Gastrocnemius medialis (tissue), 4 donors: Measurements from ENCODE around the gene AGK. TPM values are rescaled to one million over a fixed set of nuclear protein-coding genes. Genes with fewer than 3 reads are reported as not detected.
A peak's percentile ranks its signal among the peaks of the same experiment; 100 is the strongest.

Source experiments
- ATAC-seq, 2 donors: fragments of 150-250 bp; one replicate each; pipeline ENCODE4 v1.9.1; 2016
- DNase-seq, 2 donors: peaks; one replicate each; pipeline ENCODE4 v3.0.0-alpha.2; 2019
- H3K27ac ChIP-seq, 4 donors: fragments of 200-600 bp; sonication (generic); 1 replicate in 1 of 4; 2 replicates in 3 of 4; pipeline ENCODE4 v1.5.1; 2016 to 2018; ENCODE audit warnings: mild to moderate bottlenecking in 2 of 4, moderate library complexity in 1 of 4
- H3K27me3 ChIP-seq, 3 donors: fragments of 200-600 bp; sonication (generic) in 2 of 3; 1 replicate in 1 of 3; 2 replicates in 2 of 3; pipeline versions ENCODE4 v1.5.1 to v1.6.0; 2016 to 2019; ENCODE audit warnings: mild to moderate bottlenecking in 1 of 3, moderate library complexity in 1 of 3
- H3K36me3 ChIP-seq, 2 donors: fragments of 200-600 bp; sonication (generic) in 1 of 2; one replicate each; pipeline ENCODE4 v1.5.1; 2017 to 2018
- H3K4me1 ChIP-seq, 2 donors: fragments of 200-600 bp; sonication (generic) in 1 of 2; one replicate each; pipeline ENCODE4 v1.5.1; 2016 to 2017; ENCODE audit warnings: mild to moderate bottlenecking in 2 of 2
- H3K4me3 ChIP-seq, 4 donors: fragments of 200-600 bp; sonication (generic) in 3 of 4; 1 replicate in 1 of 4; 2 replicates in 3 of 4; pipeline ENCODE4 v1.5.1; 2016 to 2019; ENCODE audit warnings: mild to moderate bottlenecking in 2 of 4
- H3K9me3 ChIP-seq, 3 donors: fragments of 200-600 bp; sonication (generic) in 2 of 3; 1 replicate in 1 of 3; 2 replicates in 2 of 3; pipeline ENCODE4 v1.5.1; 2016 to 2019
- CTCF ChIP-seq, 5 experiments: fragments of 450-650 bp in 3 of 5; fragments of 200-600 bp in 2 of 5; sonication (generic) in 2 of 5; IDR thresholded peaks in 4 of 5; conservative IDR thresholded peaks in 1 of 5; 1 replicate in 4 of 5; 2 replicates in 1 of 5; pipeline ENCODE4 v1.5.1; 2016 to 2019; ENCODE audit warnings: antibody characterized with exemption in 5 of 5, mild to moderate bottlenecking in 3 of 5, moderate library complexity in 3 of 5
- POLR2A ChIP-seq, 2 donors: fragments of 450-650 bp; IDR thresholded peaks; one replicate each; pipeline ENCODE4 v1.6.1; 2017; ENCODE audit warnings: antibody characterized with exemption in 2 of 2, mild to moderate bottlenecking in 2 of 2, moderate library complexity in 2 of 2
- in situ Hi-C, 4 donors: fragments of 200-750 bp; cut with MboI; loops; one replicate each; pipeline versions ENCODE4 v1.15.0 to v1.8.0; 2017; ENCODE audit warnings: low sequenced_read_pairs in 4 of 4
- intact Hi-C: fragments of 100-400 bp; cut with DNase I; formaldehyde crosslinking; loops from one replicate; pipeline ENCODE4 v1.15.1; 2023; ENCODE audit warnings: low total_unique reads
- total RNA-seq, 4 donors: library from RNA; depleted of rRNA; stranded (reverse); fragments of >200 nt; gene quantifications; one replicate each; pipeline versions ENCODE4 v1.1.0 to v1.2.3, GENCODE V29; 2016

The AGK gene
- total RNA-seq, 4 donors from 2014 or later, result 6.5 to 17.1 (median 11.5) TPM

- Histone ChIP-seq H3K4me1 (peaks cover 28 to 33% of the 10 kb centered on the region in 2 donors), H3K27me3 (no peaks in the 10 kb centered on the region), H3K9me3 (no peaks in the 10 kb centered on the region), H3K4me3 (no peak overlapping the region), H3K36me3 (no peaks in the 10 kb centered on the region), H3K27ac (peak overlapping the region in 1 of 4 donors; percentile 48)
- in situ Hi-C loops, result no loop called here
- intact Hi-C loops, result no loop called here
- TF ChIP-seq POLR2A (IDR thresholded peaks at IDR 0.05) (no peak), CTCF (IDR thresholded peaks at IDR 0.05 in 4 of 5, conservative IDR thresholded peaks at IDR 0.05 in 1 of 5) (no peak)
- DNase-seq (no peak), ATAC-seq (no peak)
Observed at GRCh38 chr7:141571059-141571458, 19.8 kb downstream of the AGK start.

- DNase-seq (no peak), ATAC-seq (no peak)
- Histone ChIP-seq H3K27ac (peak overlapping the region in 1 of 4 donors; percentile 17), H3K36me3 (no peaks in the 10 kb centered on the region), H3K4me3 (no peak overlapping the region), H3K9me3 (no peaks in the 10 kb centered on the region), H3K27me3 (no peaks in the 10 kb centered on the region), H3K4me1 (peaks cover 28 to 33% of the 10 kb centered on the region in 2 donors)
- no peak for TF ChIP-seq POLR2A (IDR thresholded peaks at IDR 0.05)
- TF ChIP-seq CTCF (IDR thresholded peaks at IDR 0.05 in 4 of 5, conservative IDR thresholded peaks at IDR 0.05 in 1 of 5), result no peak
- intact Hi-C loops (no loop called here), in situ Hi-C loops (no loop called here)
Observed at GRCh38 chr7:141572175-141572574, 21.0 kb downstream of the AGK start.

GRCh38 chr7:141573511-141573910, 22.3 kb downstream of the AGK start:
- Histone ChIP-seq H3K27ac (peak overlapping the region; percentile 28 to 70 (median 59)), H3K27me3 (no peaks in the 10 kb centered on the region), H3K36me3 (no peaks in the 10 kb centered on the region), H3K4me1 (peaks cover 24 to 25% of the 10 kb centered on the region in 2 donors), H3K4me3 (no peak overlapping the region), H3K9me3 (no peaks in the 10 kb centered on the region)
- ATAC-seq (peak; percentile 95 to 97), DNase-seq (peak in 1 of 2 donors; percentile 21)
- TF ChIP-seq CTCF (IDR thresholded peaks at IDR 0.05 in 4 of 5, conservative IDR thresholded peaks at IDR 0.05 in 1 of 5), result no peak
- no peak for TF ChIP-seq POLR2A (IDR thresholded peaks at IDR 0.05)
- intact Hi-C loops, result no loop called here
- in situ Hi-C loops, result no loop called here

- in situ Hi-C loops (no loop called here), intact Hi-C loops (no loop called here)
- TF ChIP-seq POLR2A (IDR thresholded peaks at IDR 0.05) (no peak), CTCF (IDR thresholded peaks at IDR 0.05 in 4 of 5, conservative IDR thresholded peaks at IDR 0.05 in 1 of 5) (no peak)
- Histone ChIP-seq H3K9me3 (no peaks in the 10 kb centered on the region), H3K4me3 (no peak overlapping the region), H3K36me3 (no peaks in the 10 kb centered on the region), H3K4me1 (peaks cover 24 to 25% of the 10 kb centered on the region in 2 donors), H3K27ac (peak overlapping the region in 2 of 4 donors; percentile 55 to 68), H3K27me3 (no peaks in the 10 kb centered on the region)
- ATAC-seq, result no peak
- no peak for DNase-seq
Observed at GRCh38 chr7:141575164-141575563, 24.0 kb downstream of the AGK start.
